ENCODE data around the gene CEP83.
"Not testable (repeated sequence)": the region's sequence is repeated elsewhere in the genome, so short reads cannot be mapped to it uniquely, and the experiment has no call there.

Gene CEP83

GRCh38 chr12:94316600-94316999 lies 143.1 kb downstream of the CEP83 start:
- peak; percentile 70 for TF ChIP-seq ZNF8 (CRISPR knock-in tag; IDR thresholded peaks at IDR 0.05)
- not testable (repeated sequence) for ATAC-seq

DNA sequence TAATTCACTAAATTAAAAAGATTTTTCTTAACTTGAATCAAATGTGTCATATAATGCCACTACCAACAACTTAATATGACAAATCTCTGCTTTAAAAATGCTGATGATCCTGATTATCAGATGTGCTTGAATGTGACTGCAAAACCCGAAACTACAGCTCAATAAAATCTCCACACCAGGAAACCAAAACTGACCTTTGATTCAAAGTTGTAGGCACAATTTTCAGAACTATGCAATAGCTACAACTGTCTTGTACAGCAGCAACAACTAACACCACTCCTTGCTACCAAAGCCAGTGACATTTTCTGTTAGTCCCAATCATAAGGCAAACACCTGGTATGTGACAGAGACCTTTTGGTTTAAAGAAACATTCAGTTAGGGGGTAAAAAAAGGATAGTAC lies 147.3 kb downstream of the CEP83 start:
- no peak for ATAC-seq
- TF ChIP-seq PPARA (CRISPR knock-in tag; IDR thresholded peaks at IDR 0.05; ENCODE audit: borderline replicate concordance) (no peak), ZFP30 (CRISPR knock-in tag; IDR thresholded peaks at IDR 0.05) (no peak), RARB (CRISPR knock-in tag; IDR thresholded peaks at IDR 0.05) (no peak), ZC3H10 (CRISPR knock-in tag; IDR thresholded peaks at IDR 0.05) (no peak), OSR1 (CRISPR knock-in tag; IDR thresholded peaks at IDR 0.05) (no peak), CSRNP3 (CRISPR knock-in tag; IDR thresholded peaks at IDR 0.05) (no peak), ZFP3 (CRISPR knock-in tag; IDR thresholded peaks at IDR 0.05) (no peak), ISL1 (CRISPR knock-in tag; IDR thresholded peaks at IDR 0.05) (no peak)
- TF ChIP-seq, protein P1, sequence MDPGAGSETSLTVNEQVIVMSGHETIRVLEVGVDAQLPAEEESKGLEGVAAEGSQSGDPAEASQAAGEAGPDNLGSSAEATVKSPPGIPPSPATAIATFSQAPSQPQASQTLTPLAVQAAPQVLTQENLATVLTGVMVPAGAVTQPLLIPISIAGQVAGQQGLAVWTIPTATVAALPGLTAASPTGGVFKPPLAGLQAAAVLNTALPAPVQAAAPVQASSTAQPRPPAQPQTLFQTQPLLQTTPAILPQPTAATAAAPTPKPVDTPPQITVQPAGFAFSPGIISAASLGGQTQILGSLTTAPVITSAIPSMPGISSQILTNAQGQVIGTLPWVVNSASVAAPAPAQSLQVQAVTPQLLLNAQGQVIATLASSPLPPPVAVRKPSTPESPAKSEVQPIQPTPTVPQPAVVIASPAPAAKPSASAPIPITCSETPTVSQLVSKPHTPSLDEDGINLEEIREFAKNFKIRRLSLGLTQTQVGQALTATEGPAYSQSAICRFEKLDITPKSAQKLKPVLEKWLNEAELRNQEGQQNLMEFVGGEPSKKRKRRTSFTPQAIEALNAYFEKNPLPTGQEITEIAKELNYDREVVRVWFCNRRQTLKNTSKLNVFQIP (CRISPR knock-in tag; IDR thresholded peaks at IDR 0.05; ENCODE audit: borderline replicate concordance, low read depth): no peak
- TF ChIP-seq, protein P2, sequence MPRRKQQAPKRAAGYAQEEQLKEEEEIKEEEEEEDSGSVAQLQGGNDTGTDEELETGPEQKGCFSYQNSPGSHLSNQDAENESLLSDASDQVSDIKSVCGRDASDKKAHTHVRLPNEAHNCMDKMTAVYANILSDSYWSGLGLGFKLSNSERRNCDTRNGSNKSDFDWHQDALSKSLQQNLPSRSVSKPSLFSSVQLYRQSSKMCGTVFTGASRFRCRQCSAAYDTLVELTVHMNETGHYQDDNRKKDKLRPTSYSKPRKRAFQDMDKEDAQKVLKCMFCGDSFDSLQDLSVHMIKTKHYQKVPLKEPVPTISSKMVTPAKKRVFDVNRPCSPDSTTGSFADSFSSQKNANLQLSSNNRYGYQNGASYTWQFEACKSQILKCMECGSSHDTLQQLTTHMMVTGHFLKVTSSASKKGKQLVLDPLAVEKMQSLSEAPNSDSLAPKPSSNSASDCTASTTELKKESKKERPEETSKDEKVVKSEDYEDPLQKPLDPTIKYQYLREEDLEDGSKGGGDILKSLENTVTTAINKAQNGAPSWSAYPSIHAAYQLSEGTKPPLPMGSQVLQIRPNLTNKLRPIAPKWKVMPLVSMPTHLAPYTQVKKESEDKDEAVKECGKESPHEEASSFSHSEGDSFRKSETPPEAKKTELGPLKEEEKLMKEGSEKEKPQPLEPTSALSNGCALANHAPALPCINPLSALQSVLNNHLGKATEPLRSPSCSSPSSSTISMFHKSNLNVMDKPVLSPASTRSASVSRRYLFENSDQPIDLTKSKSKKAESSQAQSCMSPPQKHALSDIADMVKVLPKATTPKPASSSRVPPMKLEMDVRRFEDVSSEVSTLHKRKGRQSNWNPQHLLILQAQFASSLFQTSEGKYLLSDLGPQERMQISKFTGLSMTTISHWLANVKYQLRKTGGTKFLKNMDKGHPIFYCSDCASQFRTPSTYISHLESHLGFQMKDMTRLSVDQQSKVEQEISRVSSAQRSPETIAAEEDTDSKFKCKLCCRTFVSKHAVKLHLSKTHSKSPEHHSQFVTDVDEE (CRISPR knock-in tag; IDR thresholded peaks at IDR 0.05): no peak

GRCh38 chr12:94309373-94309772 lies 150.3 kb downstream of the CEP83 start:
- no peak for ATAC-seq
- no peak for TF ChIP-seq CSDC2 (CRISPR knock-in tag; IDR thresholded peaks at IDR 0.05)
- no peak for TF ChIP-seq PPARA (CRISPR knock-in tag; IDR thresholded peaks at IDR 0.05; ENCODE audit: borderline replicate concordance)

GRCh38 chr12:94308612-94309011 lies 151.1 kb downstream of the CEP83 start:
- ATAC-seq: no peak
- TF ChIP-seq ZNF8 (CRISPR knock-in tag; IDR thresholded peaks at IDR 0.05) (no peak), ZNF565 (CRISPR knock-in tag; conservative IDR thresholded peaks at IDR 0.05; ENCODE audit: low read depth) (no peak), CSDC2 (CRISPR knock-in tag; IDR thresholded peaks at IDR 0.05) (no peak), SNAI2 (CRISPR knock-in tag; IDR thresholded peaks at IDR 0.05) (no peak), ZFP30 (CRISPR knock-in tag; IDR thresholded peaks at IDR 0.05) (no peak), ARNTL (CRISPR knock-in tag; IDR thresholded peaks at IDR 0.05; ENCODE audit: borderline replicate concordance, low read depth) (no peak), RARB (CRISPR knock-in tag; IDR thresholded peaks at IDR 0.05) (no peak), ISL1 (CRISPR knock-in tag; IDR thresholded peaks at IDR 0.05) (no peak), TOX (CRISPR knock-in tag; IDR thresholded peaks at IDR 0.05; ENCODE audit: borderline replicate concordance) (no peak), ESRRG (CRISPR knock-in tag; IDR thresholded peaks at IDR 0.05) (no peak), CSRNP3 (CRISPR knock-in tag; IDR thresholded peaks at IDR 0.05) (no peak), CREB5 (CRISPR knock-in tag; IDR thresholded peaks at IDR 0.05; ENCODE audit: low read depth) (no peak), TCF4 (CRISPR knock-in tag; IDR thresholded peaks at IDR 0.05; ENCODE audit: borderline replicate concordance) (no peak), ZFP3 (CRISPR knock-in tag; IDR thresholded peaks at IDR 0.05) (no peak), PATZ1 (CRISPR knock-in tag; IDR thresholded peaks at IDR 0.05; ENCODE audit: borderline replicate concordance) (no peak)
- TF ChIP-seq, protein P2 (CRISPR knock-in tag; IDR thresholded peaks at IDR 0.05): no peak
- TF ChIP-seq, protein P1 (CRISPR knock-in tag; IDR thresholded peaks at IDR 0.05; ENCODE audit: borderline replicate concordance, low read depth): no peak
